Pancreas (tissue), 10 donors: ENCODE measurements around the gene INPP5D. TPM values are rescaled to one million over a fixed set of nuclear protein-coding genes. Genes with fewer than 3 reads are reported as not detected.

Experiments
- ATAC-seq, 4 donors: fragments of 200-7000 bp; cut with Tn5 transposase; one replicate each; pipeline versions ENCODE4 v1.8.0 to v1.9.1; 2020; ENCODE audit warnings: mild to moderate bottlenecking in 4 of 4, moderate library complexity in 4 of 4
- DNase-seq, 6 donors: peaks; one replicate each; pipeline ENCODE4 v3.0.0-alpha.2; 2020
- FAIRE-seq: peaks from 2 replicates; lab custom pipeline; 2012; peaks lifted over from hg19 to GRCh38; lab: Jason Lieb, UNC
- H3K27ac ChIP-seq, 4 donors: fragments of 200-600 bp; sonication (generic); 1 replicate in 3 of 4; 2 replicates in 1 of 4; pipeline versions ENCODE4 v1.5.0 to v1.8.0; 2020
- H3K27me3 ChIP-seq, 4 donors: fragments of 200-600 bp; one replicate each; pipeline ENCODE4 v1.8.0; 2021
- H3K36me3 ChIP-seq, 3 donors: fragments of 200-600 bp; sonication (generic) in 1 of 3; one replicate each; pipeline versions ENCODE4 v1.5.0 to v1.8.0; 2020 to 2021
- H3K4me1 ChIP-seq, 3 donors: fragments of 200-600 bp; one replicate each; pipeline ENCODE4 v1.8.0; 2021
- H3K4me3 ChIP-seq, 4 donors: fragments of 200-600 bp; sonication (generic) in 2 of 4; one replicate each; pipeline versions ENCODE4 v1.5.0 to v1.8.0; 2020 to 2021
- H3K9me3 ChIP-seq, 4 donors: fragments of 200-600 bp; one replicate each; pipeline ENCODE4 v1.8.0; 2021
- WGBS, 2 donors: extraction: QIAGEN DNeasy Blood & Tissue Kit; methylation state at CpG; one replicate each; pipeline ENCODE4 v1.1.7; 2013; 5-methylcytosine and 5-hydroxymethylcytosine counted together
- intact Hi-C, 3 donors: fragments of 100-400 bp; cut with DNase I; formaldehyde crosslinking; loops; one replicate each; pipeline versions ENCODE4 v1.11.1 to v1.14.2; 2022
- polyA plus RNA-seq, 2 donors: library from polyadenylated mRNA; stranded (reverse); fragments of 200-250 nt; gene quantifications; one replicate each; pipeline ENCODE4 v1.2.3, GENCODE V29; 2013
- total RNA-seq, 6 donors: library from RNA; stranded (reverse); fragmentation: NEBNext Ultra II Directional in 4 of 6; extraction: Animal tissue kit (Norgen Biotek cat#: 25700) in 4 of 6; gene quantifications; one replicate each; pipeline versions ENCODE4 v1.2.1 to v1.2.4, GENCODE V29; 2021 to 2023
- TF ChIP-seq, protein P1 (sequence below), 4 donors: fragments of 200-600 bp; sonication (generic) in 3 of 4; IDR thresholded peaks; one replicate each; pipeline versions ENCODE4 v1.5.0 to v1.8.0; 2021; ENCODE audit warnings: antibody characterized with exemption in 4 of 4
- donor health status: healthy with polysubstance abuse.
- donor health status: DM: no; HTN: no; CAD: no; lungs with moderate emphysema.
- donor health status: DM: no; HTN: no; CAD: no.
- donor health status: control.
- donor health status: control.
- donor health status: Bipolar disorder and iron deficiency.
- donor health status: DM: yes; HTN: yes; CAD: no.
- donor health status: DM: no; HTN: no; CAD: no.
- donor health status: DM: no; HTN: no; CAD: no.
- donor health status: DM: yes; HTN: yes; CAD: no.

INPP5D gene
- total RNA-seq (10 to 100 TPM in 1 of 6 donors, 1 to 10 TPM in 5; 1.1 to 11.4 (median 2.6) TPM), polyA plus RNA-seq (1 to 10 TPM; 2.2 to 2.4 TPM)

DNA sequence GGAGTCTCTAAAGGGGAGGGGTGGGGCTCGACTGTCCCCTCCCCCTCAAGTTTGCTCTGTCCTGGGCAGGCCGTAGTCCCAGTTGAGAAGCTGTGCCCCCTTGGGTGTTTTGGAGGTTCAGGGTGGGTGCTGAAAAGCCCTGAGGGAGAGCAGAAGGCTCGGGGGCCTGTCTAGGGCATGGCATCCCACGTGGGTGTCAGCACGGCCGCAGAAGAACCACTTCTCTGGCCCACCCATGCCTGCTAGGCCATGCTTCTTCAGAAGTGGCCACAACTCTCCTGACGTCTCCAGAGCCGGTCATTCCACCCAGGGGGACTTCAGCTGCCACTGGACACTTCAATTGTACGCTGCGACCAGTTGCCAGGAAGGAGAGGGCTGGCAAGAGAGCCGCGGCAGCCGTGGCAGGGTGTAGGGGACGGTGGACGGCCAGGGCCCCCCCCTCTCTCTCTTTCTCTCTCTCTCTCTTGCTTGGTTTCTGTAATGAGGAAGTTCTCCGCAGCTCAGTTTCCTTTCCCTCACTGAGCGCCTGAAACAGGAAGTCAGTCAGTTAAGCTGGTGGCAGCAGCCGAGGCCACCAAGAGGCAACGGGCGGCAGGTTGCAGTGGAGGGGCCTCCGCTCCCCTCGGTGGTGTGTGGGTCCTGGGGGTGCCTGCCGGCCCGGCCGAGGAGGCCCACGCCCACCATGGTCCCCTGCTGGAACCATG, at the start of gene INPP5D:
INPP5D (plus strand) TSS at position 546 of the 704 bp plus-strand sequence; CDS start at position 683, 137 bp downstream.
- FAIRE-seq = no peak

DNA sequence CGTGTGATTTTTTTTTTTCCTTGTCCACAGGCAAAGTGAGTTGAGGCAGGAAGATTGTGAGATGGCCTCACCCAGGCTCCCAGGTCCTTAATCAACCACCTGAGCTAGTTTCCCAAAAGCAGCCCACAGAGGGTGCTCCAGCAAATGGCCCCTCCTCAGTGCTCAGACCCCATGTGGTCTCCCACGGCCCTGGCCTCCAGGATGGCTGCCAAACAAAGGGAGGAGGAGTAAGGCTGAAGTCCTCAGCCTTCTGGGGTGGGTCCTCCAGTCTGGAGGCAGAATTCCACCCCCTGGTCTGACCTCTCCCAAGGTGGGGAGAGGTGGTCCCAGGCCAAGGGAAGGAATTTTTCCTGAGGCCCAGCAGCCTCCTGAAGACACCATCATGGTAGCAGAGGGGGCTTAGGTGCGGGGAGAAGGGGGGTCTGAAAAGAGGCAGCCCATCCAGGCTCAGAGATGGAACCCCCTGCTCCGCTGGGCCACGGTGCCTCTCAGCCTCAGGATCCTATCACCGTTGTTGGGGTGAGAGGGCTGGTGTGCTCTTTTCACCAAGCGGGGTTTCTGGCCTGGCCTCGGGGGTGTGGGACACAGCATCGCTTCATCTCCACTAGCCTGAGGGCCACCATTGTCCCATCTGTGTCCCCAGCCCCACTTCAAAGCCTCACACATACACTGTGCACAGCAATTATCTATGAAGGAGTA, 49.4 kb upstream of the INPP5D start:
- peaks cover 4 to 20% (median 7%) of the 10 kb centered on the region in 3 donors for H3K4me1 ChIP-seq
- no peak overlapping the region for H3K27ac ChIP-seq
- DNase-seq (peak in 1 of 6 donors; percentile 7), ATAC-seq (no peak), FAIRE-seq (no peak)
- H3K4me3 ChIP-seq = no peak overlapping the region
- H3K36me3 ChIP-seq = no peaks in the 10 kb centered on the region
- WGBS, 2 donors = 88 to 94% methylated on average over 9 of the region's 9 CpGs
- H3K9me3 ChIP-seq = no peaks in the 10 kb centered on the region
- intact Hi-C loops = no loop called here
- TF ChIP-seq, protein P1, sequence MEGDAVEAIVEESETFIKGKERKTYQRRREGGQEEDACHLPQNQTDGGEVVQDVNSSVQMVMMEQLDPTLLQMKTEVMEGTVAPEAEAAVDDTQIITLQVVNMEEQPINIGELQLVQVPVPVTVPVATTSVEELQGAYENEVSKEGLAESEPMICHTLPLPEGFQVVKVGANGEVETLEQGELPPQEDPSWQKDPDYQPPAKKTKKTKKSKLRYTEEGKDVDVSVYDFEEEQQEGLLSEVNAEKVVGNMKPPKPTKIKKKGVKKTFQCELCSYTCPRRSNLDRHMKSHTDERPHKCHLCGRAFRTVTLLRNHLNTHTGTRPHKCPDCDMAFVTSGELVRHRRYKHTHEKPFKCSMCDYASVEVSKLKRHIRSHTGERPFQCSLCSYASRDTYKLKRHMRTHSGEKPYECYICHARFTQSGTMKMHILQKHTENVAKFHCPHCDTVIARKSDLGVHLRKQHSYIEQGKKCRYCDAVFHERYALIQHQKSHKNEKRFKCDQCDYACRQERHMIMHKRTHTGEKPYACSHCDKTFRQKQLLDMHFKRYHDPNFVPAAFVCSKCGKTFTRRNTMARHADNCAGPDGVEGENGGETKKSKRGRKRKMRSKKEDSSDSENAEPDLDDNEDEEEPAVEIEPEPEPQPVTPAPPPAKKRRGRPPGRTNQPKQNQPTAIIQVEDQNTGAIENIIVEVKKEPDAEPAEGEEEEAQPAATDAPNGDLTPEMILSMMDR (IDR thresholded peaks at IDR 0.05) = no peak
- no peaks in the 10 kb centered on the region for H3K27me3 ChIP-seq

More for the DNA sequence above, at the start of gene INPP5D:
- H3K4me1 ChIP-seq = no peaks in the 10 kb centered on the region
- no peaks in the 10 kb centered on the region for H3K27me3 ChIP-seq
- H3K36me3 ChIP-seq = no peaks in the 10 kb centered on the region
- no peaks in the 10 kb centered on the region for H3K9me3 ChIP-seq
- ATAC-seq (peak in 3 of 4 donors; percentile 56 to 67 (median 59)), DNase-seq (peak in 2 of 6 donors; percentile 53)
- H3K27ac ChIP-seq = peak within 1 kb of the TSS in 3 of 4 donors; percentile 2 to 58 (median 55)
- peak within 1 kb of the TSS in 1 of 4 donors; percentile 41 for H3K4me3 ChIP-seq
- WGBS, 2 donors = 59 to 65% methylated on average over 26 of the region's 26 CpGs
- TF ChIP-seq, protein P1 (IDR thresholded peaks at IDR 0.05) = no peak
- intact Hi-C loops = no loop called here

DNA sequence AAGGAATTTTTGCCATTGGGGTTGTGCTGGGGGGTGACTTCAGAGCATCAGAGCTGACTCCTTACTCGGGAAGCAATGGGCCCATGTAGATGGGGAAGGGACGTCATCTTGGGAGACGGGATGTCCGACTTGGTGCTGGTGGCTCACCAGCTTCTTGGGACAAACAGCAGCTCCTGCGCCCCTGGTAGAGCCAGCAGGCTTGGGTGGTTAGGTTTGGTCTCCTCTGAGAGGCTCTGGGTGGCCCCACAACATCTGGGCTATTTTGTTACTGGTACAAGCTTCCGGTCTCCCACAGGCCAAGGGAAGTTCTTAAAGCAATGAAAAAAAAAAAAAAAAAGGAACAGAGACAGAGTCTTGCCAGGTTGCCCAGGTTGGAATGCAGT, 48.9 kb upstream of the INPP5D start:
- Histone ChIP-seq H3K36me3 (no peaks in the 10 kb centered on the region), H3K27me3 (no peaks in the 10 kb centered on the region), H3K9me3 (no peaks in the 10 kb centered on the region), H3K4me3 (no peak overlapping the region), H3K27ac (no peak overlapping the region), H3K4me1 (peaks cover 4 to 20% (median 7%) of the 10 kb centered on the region in 3 donors)
- intact Hi-C loops = no loop called here
- FAIRE-seq (no peak), ATAC-seq (no peak), DNase-seq (peak in 1 of 6 donors; percentile 4)
- TF ChIP-seq, protein P1 (IDR thresholded peaks at IDR 0.05) = no peak
- 92 to 95% methylated on average over 6 of the region's 6 CpGs for WGBS, 2 donors

DNA sequence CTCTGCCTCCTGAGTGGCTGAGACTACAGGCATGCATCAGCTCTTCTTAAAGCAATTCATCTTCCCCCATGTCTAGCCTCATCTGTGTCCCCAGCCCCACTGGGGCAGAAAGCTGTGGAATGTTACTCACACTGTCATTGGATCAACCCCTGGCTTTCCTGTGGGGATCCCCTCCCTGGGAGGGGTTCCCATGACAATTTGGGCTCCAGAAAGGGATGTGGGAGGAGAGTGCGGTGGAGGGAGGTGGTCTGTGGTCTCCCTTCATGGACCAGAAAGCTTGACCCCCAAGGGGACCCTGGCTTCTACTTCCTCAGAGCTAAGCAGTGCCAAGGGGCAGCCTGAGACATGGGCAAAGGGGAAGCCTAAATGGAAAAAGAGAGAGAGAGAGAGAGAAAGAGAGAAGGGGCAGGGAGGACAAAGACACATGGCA, 48.4 kb upstream of the INPP5D start:
- H3K4me1 ChIP-seq = peaks cover 4 to 20% (median 7%) of the 10 kb centered on the region in 3 donors
- DNase-seq (peak in 1 of 6 donors; percentile 11), ATAC-seq (no peak), FAIRE-seq (no peak)
- peak overlapping the region in 2 of 4 donors; percentile 85 to 88 for H3K27ac ChIP-seq
- no peaks in the 10 kb centered on the region for H3K36me3 ChIP-seq
- H3K9me3 ChIP-seq = no peaks in the 10 kb centered on the region
- no peaks in the 10 kb centered on the region for H3K27me3 ChIP-seq
- 96% methylated on average over 1 of the region's 1 CpG for WGBS, 2 donors
- TF ChIP-seq, protein P1 (IDR thresholded peaks at IDR 0.05) = no peak
- intact Hi-C loops = no loop called here
- peak overlapping the region in 1 of 4 donors; percentile 35 for H3K4me3 ChIP-seq
